Endothelial cell (in vitro differentiated cells): ENCODE data around the gene LIG3. TPM values are rescaled to one million over a fixed set of nuclear protein-coding genes. Genes with fewer than 3 reads are reported as not detected.

Experiments used
- DNase-seq: peaks from one replicate; pipeline ENCODE4 v3.0.0; 2021; ENCODE audit warnings: low spot score
- H3K27ac Mint-ChIP-seq: one replicate; pipeline ENCODE4 v1.8.0; 2021; ENCODE audit warnings: mixed read lengths, inconsistent platforms; ENCODE audit not compliant: unreplicated experiment
- H3K27me3 Mint-ChIP-seq: one replicate; pipeline ENCODE4 v1.8.0; 2021; ENCODE audit warnings: mild to moderate bottlenecking, moderate library complexity, mixed read lengths, inconsistent platforms; ENCODE audit not compliant: unreplicated experiment
- H3K36me3 Mint-ChIP-seq: one replicate; pipeline ENCODE4 v1.8.0; 2021; ENCODE audit warnings: mild to moderate bottlenecking, low read depth, mixed read lengths, inconsistent platforms; ENCODE audit not compliant: unreplicated experiment
- H3K4me1 Mint-ChIP-seq: one replicate; pipeline ENCODE4 v1.8.0; 2021; ENCODE audit warnings: mild to moderate bottlenecking, mixed read lengths, inconsistent platforms; ENCODE audit not compliant: unreplicated experiment
- H3K4me3 Mint-ChIP-seq: one replicate; pipeline ENCODE4 v1.8.0; 2021; ENCODE audit warnings: mild to moderate bottlenecking, mixed read lengths, inconsistent platforms; ENCODE audit not compliant: unreplicated experiment
- H3K9me3 Mint-ChIP-seq: one replicate; pipeline ENCODE4 v1.8.0; 2021; ENCODE audit warnings: mixed read lengths, inconsistent platforms; ENCODE audit not compliant: unreplicated experiment
- total RNA-seq: library from RNA; stranded (reverse); fragmentation: NEBNext Ultra II Directional; extraction: Animal tissue kit (Norgen Biotek cat#: 25700); gene quantifications from one replicate; pipeline ENCODE4 v1.2.1, GENCODE V29; 2021; ENCODE audit not compliant: unreplicated experiment
- TF ChIP-seq, protein P1 (sequence below): fragments of 200-600 bp; sonication (generic); IDR thresholded peaks from one replicate; pipeline ENCODE4 v1.5.0; 2021; ENCODE audit warnings: antibody characterized with exemption; ENCODE audit not compliant: unreplicated experiment

Gene LIG3
- total RNA-seq, 1 donor from 2014 or later = 42.1 TPM

DNA sequence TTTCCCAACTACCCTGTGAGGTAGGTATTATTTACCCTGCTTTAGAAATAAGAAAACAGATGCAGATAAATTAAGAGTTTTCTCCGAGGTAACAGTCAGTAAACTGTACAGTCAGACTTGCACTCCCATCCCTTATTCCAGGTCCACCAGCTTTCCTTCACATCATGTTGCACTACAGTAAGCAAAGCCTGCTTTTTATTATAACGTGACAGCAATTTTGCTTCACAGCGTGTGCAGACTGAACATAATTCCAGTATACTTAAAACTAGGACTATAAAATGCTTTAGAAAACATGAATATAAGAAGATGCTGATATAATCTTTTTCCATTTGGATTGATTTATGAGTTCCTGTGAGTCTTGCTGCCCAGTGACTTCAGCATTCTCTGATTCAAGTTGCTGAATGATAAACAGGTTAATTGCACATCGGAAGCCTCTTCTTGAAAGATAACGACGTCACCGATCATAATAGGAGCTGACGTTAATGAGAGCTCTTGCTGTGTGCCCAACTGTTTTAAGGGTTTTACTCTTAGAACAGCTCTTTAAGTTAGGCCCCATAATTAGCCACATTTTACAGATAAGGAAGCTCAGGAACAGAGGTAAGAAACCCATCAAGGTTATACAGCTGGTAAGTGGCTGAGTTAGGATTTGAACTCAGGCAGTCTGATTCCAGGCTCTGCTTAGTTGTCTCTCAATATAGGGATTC is 1.4 kb downstream of the LIG3 start:
- Mint-ChIP-seq H3K27ac (peak overlapping the region; percentile 95), H3K27me3 (peaks cover 7% of the 10 kb centered on the region), H3K4me3 (peak overlapping the region; percentile 95), H3K9me3 (no peaks in the 10 kb centered on the region), H3K36me3 (peaks cover 10% of the 10 kb centered on the region), H3K4me1 (peaks cover 21% of the 10 kb centered on the region)
- DNase-seq = no peak
- TF ChIP-seq, protein P1, sequence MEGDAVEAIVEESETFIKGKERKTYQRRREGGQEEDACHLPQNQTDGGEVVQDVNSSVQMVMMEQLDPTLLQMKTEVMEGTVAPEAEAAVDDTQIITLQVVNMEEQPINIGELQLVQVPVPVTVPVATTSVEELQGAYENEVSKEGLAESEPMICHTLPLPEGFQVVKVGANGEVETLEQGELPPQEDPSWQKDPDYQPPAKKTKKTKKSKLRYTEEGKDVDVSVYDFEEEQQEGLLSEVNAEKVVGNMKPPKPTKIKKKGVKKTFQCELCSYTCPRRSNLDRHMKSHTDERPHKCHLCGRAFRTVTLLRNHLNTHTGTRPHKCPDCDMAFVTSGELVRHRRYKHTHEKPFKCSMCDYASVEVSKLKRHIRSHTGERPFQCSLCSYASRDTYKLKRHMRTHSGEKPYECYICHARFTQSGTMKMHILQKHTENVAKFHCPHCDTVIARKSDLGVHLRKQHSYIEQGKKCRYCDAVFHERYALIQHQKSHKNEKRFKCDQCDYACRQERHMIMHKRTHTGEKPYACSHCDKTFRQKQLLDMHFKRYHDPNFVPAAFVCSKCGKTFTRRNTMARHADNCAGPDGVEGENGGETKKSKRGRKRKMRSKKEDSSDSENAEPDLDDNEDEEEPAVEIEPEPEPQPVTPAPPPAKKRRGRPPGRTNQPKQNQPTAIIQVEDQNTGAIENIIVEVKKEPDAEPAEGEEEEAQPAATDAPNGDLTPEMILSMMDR = no peak

DNA sequence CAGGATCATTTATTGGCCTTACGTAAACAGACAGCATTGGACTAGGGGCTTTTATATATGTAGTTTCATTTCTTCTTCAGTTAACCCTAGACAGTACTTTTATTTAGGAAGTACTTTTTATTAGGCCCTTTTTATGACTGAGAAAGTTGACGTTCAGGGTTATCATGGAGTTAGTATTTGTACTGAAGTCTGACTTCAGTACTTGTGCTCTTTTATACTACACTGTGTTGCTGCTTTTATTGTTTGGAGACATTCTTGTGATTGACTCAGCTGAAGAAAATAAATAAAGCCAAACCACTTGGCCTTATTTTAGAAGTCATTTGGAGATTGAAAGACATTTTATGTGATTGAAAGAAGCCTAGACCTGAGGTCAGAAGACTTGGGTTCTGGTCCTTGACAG is 6.9 kb downstream of the LIG3 start:
- Mint-ChIP-seq H3K4me3 (no peak overlapping the region), H3K27me3 (peaks cover 3% of the 10 kb centered on the region), H3K9me3 (no peaks in the 10 kb centered on the region), H3K4me1 (peaks cover 22% of the 10 kb centered on the region), H3K27ac (no peak overlapping the region), H3K36me3 (peaks cover 25% of the 10 kb centered on the region)
- no peak for DNase-seq
- TF ChIP-seq, protein P1 = no peak

DNA sequence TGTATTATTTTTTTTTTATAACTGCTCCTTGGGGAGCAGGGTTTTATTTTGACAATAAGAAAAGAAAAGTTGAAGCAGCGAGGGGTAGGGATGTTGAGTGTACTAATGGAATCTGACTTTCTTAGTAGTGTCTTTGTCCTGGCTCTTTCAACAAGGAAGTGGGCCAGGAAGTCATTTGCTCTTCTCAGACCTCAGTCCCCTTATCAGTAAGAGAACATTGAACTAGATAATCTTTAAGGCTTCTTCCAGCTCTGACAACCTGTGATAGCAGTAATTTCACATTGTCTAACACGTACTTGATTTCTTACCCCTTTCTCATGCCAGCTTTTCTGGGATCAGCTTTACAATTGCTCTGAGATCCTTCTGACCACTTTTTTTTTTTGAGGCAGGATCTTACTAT is 8.3 kb downstream of the LIG3 start:
- Mint-ChIP-seq H3K4me3 (no peak overlapping the region), H3K27me3 (peaks cover 3% of the 10 kb centered on the region), H3K27ac (peak overlapping the region; percentile 61), H3K4me1 (peaks cover 17% of the 10 kb centered on the region), H3K36me3 (peaks cover 35% of the 10 kb centered on the region), H3K9me3 (no peaks in the 10 kb centered on the region)
- DNase-seq = no peak
- TF ChIP-seq, protein P1 = no peak

GRCh38 chr17:34989473-34989872 is 9.2 kb downstream of the LIG3 start:
- peaks cover 36% of the 10 kb centered on the region for H3K36me3 Mint-ChIP-seq
- TF ChIP-seq, protein P1 = no peak
- H3K4me1 Mint-ChIP-seq = peaks cover 17% of the 10 kb centered on the region
- peak overlapping the region; percentile 79 for H3K27ac Mint-ChIP-seq
- H3K9me3 Mint-ChIP-seq = no peaks in the 10 kb centered on the region
- DNase-seq = no peak
- H3K27me3 Mint-ChIP-seq = peaks cover 3% of the 10 kb centered on the region
- H3K4me3 Mint-ChIP-seq = no peak overlapping the region

DNA sequence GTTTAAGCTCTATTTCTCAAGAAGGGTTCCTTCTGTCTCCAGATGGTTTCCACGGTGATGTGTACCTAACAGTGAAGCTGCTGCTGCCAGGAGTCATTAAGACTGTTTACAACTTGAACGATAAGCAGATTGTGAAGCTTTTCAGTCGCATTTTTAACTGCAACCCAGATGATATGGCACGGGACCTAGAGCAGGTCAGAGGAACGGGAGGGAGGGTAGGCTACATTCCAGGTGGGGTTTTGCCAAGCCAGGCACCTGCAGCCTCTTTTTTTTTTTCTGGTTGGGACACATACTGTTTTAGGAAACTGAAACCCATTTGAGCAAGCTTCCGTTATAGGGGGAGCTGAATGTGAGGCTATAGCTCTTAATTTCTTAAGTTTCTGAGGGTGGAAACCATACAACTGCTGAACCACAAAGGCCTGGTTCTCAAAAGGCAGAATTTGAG is 10.6 kb downstream of the LIG3 start:
- Mint-ChIP-seq H3K36me3 (peaks cover 46% of the 10 kb centered on the region), H3K27ac (no peak overlapping the region), H3K4me3 (no peak overlapping the region), H3K4me1 (peaks cover 17% of the 10 kb centered on the region), H3K27me3 (peaks cover 3% of the 10 kb centered on the region), H3K9me3 (no peaks in the 10 kb centered on the region)
- no peak for DNase-seq
- TF ChIP-seq, protein P1 = no peak
